MCF 10A (cell line): ENCODE data around the gene HPCAL4. TPM values are rescaled to one million over a fixed set of nuclear protein-coding genes. Genes with fewer than 3 reads are reported as not detected.

ENCODE experiments used
- BruUV-seq: library from RNA; stranded (reverse); fragments of 400-500 nt; replicated peaks from 2 replicates; lab custom pipeline; 2021; lab: Mats Ljungman, UMichigan
- CTCF ChIA-PET: fragments of 300-600 bp; sonication (Branson Sonifier 250); formaldehyde crosslinking; extraction: SDS; loops from one replicate; lab custom pipeline; 2021; ENCODE audit warnings: antibody characterized with exemption, inconsistent platforms; lab: Yijun Ruan, JAX
- POLR2A ChIA-PET: fragments of 300-600, 350-650 bp; sonication (Branson Sonifier 250); formaldehyde crosslinking; extraction: SDS; loops from one replicate; lab custom pipeline; 2020; ENCODE audit warnings: antibody characterized with exemption, inconsistent platforms; lab: Yijun Ruan, JAX
- DNase-seq: peaks from one replicate; pipeline ENCODE4 v3.0.0-alpha.2; 2018; ENCODE audit not compliant: unreplicated experiment
- H3K27ac Mint-ChIP-seq: one replicate; pipeline ENCODE4 v1.8.0; 2022; ENCODE audit warnings: mild to moderate bottlenecking, low read depth, mixed read lengths; ENCODE audit not compliant: unreplicated experiment
- H3K27me3 Mint-ChIP-seq: one replicate; pipeline ENCODE4 v1.8.0; 2022; ENCODE audit warnings: mixed read lengths; ENCODE audit not compliant: insufficient read depth, unreplicated experiment
- H3K36me3 Mint-ChIP-seq: one replicate; pipeline ENCODE4 v1.8.0; 2022; ENCODE audit warnings: mild to moderate bottlenecking, moderate library complexity, mixed read lengths; ENCODE audit not compliant: insufficient read depth, unreplicated experiment
- H3K4me1 Mint-ChIP-seq: one replicate; pipeline ENCODE4 v1.8.0; 2022; ENCODE audit warnings: mixed read lengths; ENCODE audit not compliant: insufficient read depth, unreplicated experiment
- H3K4me3 Mint-ChIP-seq: one replicate; pipeline ENCODE4 v1.8.0; 2022; ENCODE audit warnings: mild to moderate bottlenecking, moderate library complexity, mixed read lengths; ENCODE audit not compliant: unreplicated experiment
- H3K9me3 Mint-ChIP-seq: one replicate; pipeline ENCODE4 v1.8.0; 2022; ENCODE audit warnings: mixed read lengths; ENCODE audit not compliant: unreplicated experiment
- intact Hi-C: fragments of 100-400 bp; cut with micrococcal nuclease; formaldehyde crosslinking; loops from 2 replicates; pipeline ENCODE4 v1.14.1; 2022
- total RNA-seq: library from RNA; stranded (reverse); gene quantifications from 2 replicates; pipeline ENCODE4 v1.2.3, GENCODE V29; 2022
- TF ChIP-seq, protein P1 (sequence below): fragments of 200-600 bp; IDR thresholded peaks from one replicate; pipeline ENCODE4 v1.8.0; 2022; ENCODE audit warnings: antibody characterized with exemption, mild to moderate bottlenecking; ENCODE audit not compliant: unreplicated experiment

Gene HPCAL4
- total RNA-seq, 1 experiment from 2014 or later = not detected

- Mint-ChIP-seq H3K4me3 (no peak overlapping the region), H3K27me3 (no peaks in the 10 kb centered on the region), H3K4me1 (peaks cover 9% of the 10 kb centered on the region), H3K36me3 (no peaks in the 10 kb centered on the region), H3K9me3 (no peaks in the 10 kb centered on the region), H3K27ac (no peak overlapping the region)
- BruUV-seq = no TSS peak
- intact Hi-C loops = no loop called here
- DNase-seq = peak; percentile 85
- POLR2A ChIA-PET = no interaction called here
- TF ChIP-seq, protein P1, sequence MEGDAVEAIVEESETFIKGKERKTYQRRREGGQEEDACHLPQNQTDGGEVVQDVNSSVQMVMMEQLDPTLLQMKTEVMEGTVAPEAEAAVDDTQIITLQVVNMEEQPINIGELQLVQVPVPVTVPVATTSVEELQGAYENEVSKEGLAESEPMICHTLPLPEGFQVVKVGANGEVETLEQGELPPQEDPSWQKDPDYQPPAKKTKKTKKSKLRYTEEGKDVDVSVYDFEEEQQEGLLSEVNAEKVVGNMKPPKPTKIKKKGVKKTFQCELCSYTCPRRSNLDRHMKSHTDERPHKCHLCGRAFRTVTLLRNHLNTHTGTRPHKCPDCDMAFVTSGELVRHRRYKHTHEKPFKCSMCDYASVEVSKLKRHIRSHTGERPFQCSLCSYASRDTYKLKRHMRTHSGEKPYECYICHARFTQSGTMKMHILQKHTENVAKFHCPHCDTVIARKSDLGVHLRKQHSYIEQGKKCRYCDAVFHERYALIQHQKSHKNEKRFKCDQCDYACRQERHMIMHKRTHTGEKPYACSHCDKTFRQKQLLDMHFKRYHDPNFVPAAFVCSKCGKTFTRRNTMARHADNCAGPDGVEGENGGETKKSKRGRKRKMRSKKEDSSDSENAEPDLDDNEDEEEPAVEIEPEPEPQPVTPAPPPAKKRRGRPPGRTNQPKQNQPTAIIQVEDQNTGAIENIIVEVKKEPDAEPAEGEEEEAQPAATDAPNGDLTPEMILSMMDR = no peak
- CTCF ChIA-PET = interaction anchor here (0.6 kb wide), 1 partner anchor 43 kb away, joined by 4 read pairs; no protein-coding TSS in a partner anchor
These were observed 14.2 kb downstream of the HPCAL4 start for GRCh38 chr1:39676948-39677548.

- Mint-ChIP-seq H3K9me3 (no peaks in the 10 kb centered on the region), H3K27ac (no peak overlapping the region), H3K27me3 (no peaks in the 10 kb centered on the region), H3K4me3 (no peak overlapping the region), H3K36me3 (no peaks in the 10 kb centered on the region), H3K4me1 (peaks cover 9% of the 10 kb centered on the region)
- DNase-seq = peak; percentile 94
- no TSS peak for BruUV-seq
- ChIA-PET POLR2A (interaction anchor here (0.6 kb wide), 2 partner anchors 124 to 397 kb away, joined by 3 to 4 read pairs; no protein-coding TSS in a partner anchor), CTCF (interaction anchor here (0.5 to 1.0 kb wide), 4 partner anchors 15 to 175 kb away, joined by 3 to 8 read pairs (median 4); partner anchors contain the start of gene HPCAL4)
- intact Hi-C loops = no loop called here
- TF ChIP-seq, protein P1 = no peak
These were observed 16.0 kb downstream of the HPCAL4 start for GRCh38 chr1:39675220-39675619.

DNA sequence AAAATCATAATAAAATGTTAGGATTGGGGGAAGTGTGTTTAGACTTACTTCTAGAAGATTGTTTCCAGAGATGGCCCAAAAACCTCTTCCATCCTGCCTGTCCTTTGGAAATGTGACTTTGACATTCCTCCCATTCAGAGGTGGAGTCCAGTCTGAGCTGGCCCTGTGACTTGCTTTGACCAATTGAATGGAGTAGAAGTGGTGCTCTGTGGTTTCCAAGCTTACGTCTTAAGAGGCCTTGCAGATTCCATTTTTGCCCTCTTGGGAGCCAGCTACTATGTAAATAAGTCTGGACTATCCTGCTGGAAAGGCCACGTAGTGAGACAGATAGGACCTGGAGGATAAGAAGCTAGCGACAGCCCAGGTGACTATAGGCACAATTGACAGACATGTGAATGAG is 18.0 kb downstream of the HPCAL4 start:
- CTCF ChIA-PET = interaction anchor here (0.6 to 1.2 kb wide), 4 partner anchors 15 to 384 kb away, joined by 3 to 4 read pairs (median 4); no protein-coding TSS in a partner anchor
- peaks cover 8% of the 10 kb centered on the region for H3K27me3 Mint-ChIP-seq
- TF ChIP-seq, protein P1 = no peak
- POLR2A ChIA-PET = no interaction called here
- H3K36me3 Mint-ChIP-seq = no peaks in the 10 kb centered on the region
- H3K27ac Mint-ChIP-seq = no peak overlapping the region
- no peaks in the 10 kb centered on the region for H3K9me3 Mint-ChIP-seq
- intact Hi-C loops = no loop called here
- H3K4me3 Mint-ChIP-seq = no peak overlapping the region
- no TSS peak for BruUV-seq
- DNase-seq = no peak
- peaks cover 9% of the 10 kb centered on the region for H3K4me1 Mint-ChIP-seq

DNA sequence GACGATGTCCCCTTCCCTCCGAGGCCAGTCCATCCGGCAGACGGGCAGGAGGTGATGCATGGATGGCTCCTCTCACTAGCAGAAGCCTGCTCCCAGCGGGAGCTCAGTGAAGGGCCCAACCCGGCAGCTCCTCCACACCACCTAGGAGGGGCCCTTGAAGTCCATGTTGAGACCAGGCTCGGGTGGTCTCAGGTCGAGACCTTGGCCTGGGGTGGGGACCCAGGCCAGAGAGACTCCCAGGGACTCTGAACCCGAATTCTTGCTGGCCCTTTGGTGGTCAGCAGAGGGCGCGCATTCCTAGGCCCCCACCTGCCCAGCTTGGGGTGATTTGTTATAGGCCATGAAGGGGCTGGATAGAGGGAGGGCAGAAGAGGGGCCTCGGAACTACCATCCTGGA is 18.7 kb downstream of the HPCAL4 start:
- ChIA-PET POLR2A (no interaction called here), CTCF (interaction anchor here (0.5 to 1.2 kb wide), 6 partner anchors 19 to 383 kb away, joined by 3 to 6 read pairs (median 3); no protein-coding TSS in a partner anchor)
- intact Hi-C loops = no loop called here
- no TSS peak for BruUV-seq
- DNase-seq = no peak
- Mint-ChIP-seq H3K36me3 (no peaks in the 10 kb centered on the region), H3K27me3 (peaks cover 14% of the 10 kb centered on the region), H3K9me3 (no peaks in the 10 kb centered on the region), H3K4me3 (peak overlapping the region; percentile 48), H3K4me1 (peaks cover 9% of the 10 kb centered on the region), H3K27ac (no peak overlapping the region)
- TF ChIP-seq, protein P1 = peak; percentile 14
